GM18508 (cell line): ENCODE measurements around the gene SH3RF1.
"Not testable (repeated sequence)": the region's sequence is repeated elsewhere in the genome, so short reads cannot be mapped to it uniquely, and the experiment has no call there.

Experiments
- ATAC-seq: cut with Tn5 transposase; IDR thresholded peaks from one replicate; pipeline ENCODE4 v1.9.1; 2021; ENCODE audit warnings: moderate number of reproducible peaks; ENCODE audit not compliant: insufficient read depth, unreplicated experiment

The SH3RF1 gene

GRCh38 chr4:169270810-169271691 is at the start of gene SH3RF1:
Gene SH3RF1 (minus strand): TSS chr4:169270956. CDS start chr4:169269212, 1,744 bp downstream.
- peak; percentile 29 for ATAC-seq

DNA sequence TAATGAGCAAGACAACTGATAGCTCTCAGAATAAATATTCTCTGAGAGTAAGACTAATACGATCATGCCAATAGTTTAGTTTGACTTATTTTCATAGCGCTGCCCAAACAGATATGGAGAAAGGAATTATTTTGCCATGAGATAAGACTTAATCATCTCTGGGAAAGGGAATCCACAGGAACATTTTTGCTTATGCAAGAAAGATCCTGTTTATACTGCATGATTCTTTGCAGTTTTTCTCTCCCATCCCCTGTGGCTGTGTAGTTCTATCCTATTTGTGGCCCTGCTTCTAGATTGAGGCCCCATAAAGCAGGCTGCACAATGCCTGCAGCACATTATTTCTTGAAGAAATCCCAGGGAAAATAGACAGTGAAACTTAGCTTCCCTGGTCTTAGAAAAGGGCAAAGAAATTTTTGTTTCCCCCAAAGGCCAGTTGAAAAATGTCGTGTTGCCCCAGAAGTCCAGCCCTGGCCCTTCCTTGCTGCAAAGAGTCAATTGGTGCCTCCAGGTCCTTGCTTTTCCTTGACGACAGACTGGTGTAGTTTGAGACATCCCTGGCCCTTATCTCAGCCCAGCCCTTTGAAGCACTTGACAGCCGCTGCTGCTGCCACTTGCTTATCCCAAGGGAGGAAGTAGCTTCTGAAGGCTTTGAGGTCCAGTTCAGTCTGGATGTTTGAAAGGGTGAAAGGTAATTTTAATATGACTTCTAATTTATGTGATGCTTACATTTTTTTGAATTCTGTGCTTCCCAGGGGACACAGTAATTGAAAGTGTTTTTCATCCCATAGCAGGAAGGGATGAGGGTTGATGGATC is 45.0 kb upstream of the SH3RF1 start:
- ATAC-seq = no peak

GRCh38 chr4:169314906-169315305 is 44.1 kb upstream of the SH3RF1 start:
- ATAC-seq = no peak

DNA sequence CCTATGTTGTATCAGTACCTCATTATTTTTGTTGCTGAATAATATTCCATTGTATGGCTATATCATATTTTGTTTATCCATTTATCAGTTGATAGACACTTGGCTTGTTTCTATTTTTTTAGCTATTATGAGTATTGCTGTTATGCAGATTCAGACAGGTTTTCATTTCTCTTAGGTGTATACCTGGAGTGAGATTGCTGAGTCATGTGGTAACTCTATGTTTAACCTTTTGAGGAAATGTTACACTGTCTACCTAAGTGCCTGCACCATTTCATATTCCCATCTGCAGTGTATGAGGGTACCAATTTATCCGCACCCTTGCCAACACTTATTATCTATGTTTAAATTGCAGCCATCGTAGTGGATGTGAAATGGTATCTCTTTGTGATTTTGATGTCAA is 43.0 kb upstream of the SH3RF1 start:
- no peak for ATAC-seq

GRCh38 chr4:169312690-169313422 is 42.1 kb upstream of the SH3RF1 start:
- no peak for ATAC-seq

GRCh38 chr4:169311643-169312365 is 41.0 kb upstream of the SH3RF1 start:
- ATAC-seq = peak; percentile 70

GRCh38 chr4:169309326-169309967 is 38.7 kb upstream of the SH3RF1 start:
- ATAC-seq = no peak

- ATAC-seq = no peak
These were observed 36.8 kb upstream of the SH3RF1 start for GRCh38 chr4:169307576-169307975.

- ATAC-seq = no peak
These were observed 34.9 kb upstream of the SH3RF1 start for GRCh38 chr4:169305651-169306050.

- no peak for ATAC-seq
These were observed 34.4 kb upstream of the SH3RF1 start for GRCh38 chr4:169305173-169305572.

GRCh38 chr4:169295822-169296221 is 25.1 kb upstream of the SH3RF1 start:
- ATAC-seq = no peak

DNA sequence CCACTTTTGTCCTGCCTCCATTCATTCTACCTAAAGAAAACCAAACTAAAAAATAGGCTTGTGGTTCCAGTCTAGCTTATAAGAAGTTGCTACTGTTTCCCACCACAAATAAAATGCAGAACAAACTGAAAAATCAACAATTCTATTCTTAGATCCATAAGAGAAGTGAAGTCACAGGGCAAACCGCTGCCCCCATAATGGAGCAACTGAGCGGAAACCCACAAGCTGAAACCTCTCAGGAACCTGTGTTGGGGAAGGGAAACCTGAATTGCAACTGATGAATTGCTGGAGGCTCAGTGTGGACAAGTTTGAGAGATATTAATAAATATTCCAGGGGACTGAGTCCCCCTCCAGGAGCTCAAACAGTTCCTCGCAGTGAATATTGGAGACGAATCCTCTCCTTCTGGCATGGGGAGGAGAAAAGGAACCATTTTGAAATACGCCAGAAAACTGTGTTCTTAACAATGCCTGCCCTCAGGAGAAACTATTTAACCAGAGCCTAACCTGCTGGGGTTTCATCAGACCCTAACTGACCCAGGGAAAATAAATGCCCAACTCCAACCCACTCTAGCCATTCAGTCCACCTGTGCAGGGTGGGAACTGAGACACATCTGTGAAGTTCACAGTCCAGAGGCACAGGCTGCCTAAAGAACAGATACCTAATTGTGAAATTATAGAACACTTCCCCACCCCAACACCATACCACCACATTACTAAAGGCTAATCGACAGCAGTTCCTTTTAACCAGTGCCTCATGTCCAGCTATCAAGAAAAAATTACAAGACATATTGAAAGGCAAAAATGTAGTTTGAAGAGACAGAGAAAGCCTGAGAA is 22.8 kb upstream of the SH3RF1 start:
- ATAC-seq = peak; percentile 69

DNA sequence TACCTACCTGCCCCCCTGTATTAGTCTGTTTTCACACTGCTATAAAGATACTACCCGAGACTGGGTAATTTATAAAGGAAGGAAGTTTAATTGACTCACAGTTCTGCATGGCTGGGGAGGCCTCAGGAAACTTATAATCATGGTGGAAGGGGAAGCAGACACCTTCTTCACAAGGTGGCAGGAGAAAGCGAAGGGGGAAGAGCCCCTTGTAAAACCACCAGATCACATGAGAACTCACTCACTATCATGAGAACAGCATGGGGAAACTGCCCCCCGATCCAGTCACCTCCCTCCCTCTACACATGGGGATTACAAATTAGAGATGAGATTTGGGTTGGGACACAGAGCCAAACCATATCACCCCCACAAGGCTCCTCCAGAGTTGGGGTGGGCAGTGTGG is 17.2 kb upstream of the SH3RF1 start:
- not testable (repeated sequence) for ATAC-seq

GRCh38 chr4:169286562-169287301 is 16.0 kb upstream of the SH3RF1 start:
- no peak for ATAC-seq

- ATAC-seq = no peak
These were observed 12.4 kb upstream of the SH3RF1 start for GRCh38 chr4:169283114-169283509.

DNA sequence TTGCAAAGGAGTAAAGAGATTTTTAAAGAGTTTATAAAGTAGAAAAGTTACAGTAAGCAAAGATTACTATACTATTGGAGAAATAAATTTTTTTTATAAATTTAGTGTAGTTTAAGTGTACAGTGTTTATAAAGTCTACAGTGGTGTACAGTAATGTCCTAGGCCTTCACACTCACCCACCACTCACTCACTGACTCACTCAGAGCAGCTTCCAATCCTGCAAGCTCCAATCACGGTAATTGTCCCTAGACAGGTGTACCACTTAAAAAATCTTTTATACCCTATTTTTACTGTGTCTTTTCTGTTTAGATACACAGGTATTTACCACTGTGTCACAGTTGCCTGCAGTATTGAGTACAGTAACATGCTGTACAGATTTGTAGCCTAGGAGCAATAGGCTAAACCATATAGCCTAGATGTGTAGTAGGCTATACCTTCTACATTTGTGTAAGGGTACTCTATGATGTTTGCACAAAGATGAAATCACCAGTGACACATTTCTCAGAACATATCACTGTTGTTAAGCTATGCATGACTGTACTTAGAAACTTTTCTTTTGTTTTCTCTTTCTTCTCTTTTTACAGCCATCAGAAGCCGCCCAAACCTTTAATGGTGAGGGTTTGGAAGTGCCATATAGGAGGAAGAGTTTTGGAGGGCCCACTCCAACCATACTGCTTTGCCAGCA is 11.8 kb upstream of the SH3RF1 start:
- ATAC-seq = no peak

DNA sequence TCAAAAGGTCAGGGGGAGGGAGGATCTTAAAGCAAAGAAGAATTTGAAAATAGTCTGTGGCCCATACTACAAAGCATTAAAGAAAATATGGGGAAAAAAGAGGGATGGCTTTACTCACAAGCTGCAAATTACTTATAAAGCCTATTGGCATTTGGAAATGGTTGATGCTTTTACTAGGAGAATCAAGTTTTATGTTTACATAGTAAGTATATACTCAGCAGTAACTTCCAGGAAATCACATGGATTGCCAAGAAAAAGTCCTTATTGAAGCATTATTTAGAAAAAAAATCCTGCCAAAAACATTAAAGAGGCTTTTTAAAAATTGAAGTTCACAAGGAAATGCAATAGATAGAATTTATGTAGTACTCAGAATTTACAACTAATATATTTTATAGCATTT is 8.4 kb upstream of the SH3RF1 start:
- ATAC-seq = no peak
